Measurements from ENCODE around the gene SLC29A1. TPM values are rescaled to one million over a fixed set of nuclear protein-coding genes. Genes with fewer than 3 reads are reported as not detected.

The SLC29A1 gene
- total RNA-seq, 1 donor from 2014 or later, result 125 TPM

DNA sequence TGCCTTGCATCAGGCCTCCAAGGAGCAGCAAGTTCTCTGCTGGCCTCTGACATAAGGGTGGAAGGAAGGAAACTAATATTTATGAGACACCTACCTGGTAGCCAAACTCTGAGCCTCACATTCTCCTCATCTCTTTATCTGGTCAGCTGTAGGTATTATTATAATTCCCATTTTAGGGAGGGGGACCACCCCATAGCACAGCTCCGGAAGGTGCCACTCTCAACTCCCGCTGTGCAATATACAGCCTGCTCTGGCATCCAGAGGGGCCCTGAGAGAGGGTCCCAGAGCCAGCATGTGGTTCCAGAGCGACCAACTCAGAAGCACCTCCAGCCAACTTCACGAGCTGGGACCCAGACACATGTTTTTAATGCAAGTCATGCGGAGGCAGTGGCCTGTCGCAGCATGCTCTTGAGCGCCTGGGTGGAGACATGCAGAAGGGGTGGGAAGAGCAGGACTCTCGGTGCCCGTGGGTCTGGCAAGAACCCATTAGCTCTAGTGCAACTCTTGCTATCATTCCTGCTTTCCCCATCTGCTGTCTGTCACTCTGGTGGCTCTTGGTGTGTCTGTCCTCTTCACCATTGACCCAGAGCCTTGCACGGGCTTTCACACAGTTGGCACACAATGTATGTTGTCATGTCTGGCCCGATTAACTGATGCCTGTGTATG, 21.6 kb upstream of the SLC29A1 start:
- H3K27me3 Mint-ChIP-seq (ENCODE audit: low read depth), result peaks cover 8% of the 10 kb centered on the region
- intact Hi-C loops (cut with micrococcal nuclease), result no loop called here
- H3K4me3 Mint-ChIP-seq (ENCODE audit: low read depth), result no peak overlapping the region
- no peak for DNase-seq (ENCODE audit: low spot score)
- H3K9me3 Mint-ChIP-seq, result no peaks in the 10 kb centered on the region
- no peaks in the 10 kb centered on the region for H3K36me3 Mint-ChIP-seq (ENCODE audit: low read depth)
- peaks cover 12% of the 10 kb centered on the region for H3K4me1 Mint-ChIP-seq (ENCODE audit: low read depth)
- H3K27ac Mint-ChIP-seq, result no peak overlapping the region

GRCh38 chr6:44202332-44202971, 20.9 kb upstream of the SLC29A1 start:
- intact Hi-C loops (cut with micrococcal nuclease), result no loop called here
- peaks cover 12% of the 10 kb centered on the region for H3K4me1 Mint-ChIP-seq (ENCODE audit: low read depth)

GRCh38 chr6:44202972-44203750, 20.2 kb upstream of the SLC29A1 start:
- Mint-ChIP-seq H3K27me3 (ENCODE audit: low read depth) (peaks cover 10% of the 10 kb centered on the region), H3K27ac (no peak overlapping the region), H3K36me3 (ENCODE audit: low read depth) (no peaks in the 10 kb centered on the region), H3K9me3 (no peaks in the 10 kb centered on the region), H3K4me1 (ENCODE audit: low read depth) (peaks cover 12% of the 10 kb centered on the region), H3K4me3 (ENCODE audit: low read depth) (no peak overlapping the region)
- intact Hi-C loops (cut with micrococcal nuclease), result no loop called here
- DNase-seq (ENCODE audit: low spot score), result no peak

More at GRCh38 chr6:44202332-44202971, 20.9 kb upstream of the SLC29A1 start:
- no peak overlapping the region for H3K27ac Mint-ChIP-seq
- H3K9me3 Mint-ChIP-seq, result no peaks in the 10 kb centered on the region
- H3K36me3 Mint-ChIP-seq (ENCODE audit: low read depth), result no peaks in the 10 kb centered on the region
- peaks cover 8% of the 10 kb centered on the region for H3K27me3 Mint-ChIP-seq (ENCODE audit: low read depth)
- DNase-seq (ENCODE audit: low spot score), result no peak
- H3K4me3 Mint-ChIP-seq (ENCODE audit: low read depth), result no peak overlapping the region

GRCh38 chr6:44203955-44204354, 19.4 kb upstream of the SLC29A1 start:
- no peak for DNase-seq (ENCODE audit: low spot score)
- Mint-ChIP-seq H3K4me3 (ENCODE audit: low read depth) (no peak overlapping the region), H3K27ac (no peak overlapping the region), H3K36me3 (ENCODE audit: low read depth) (no peaks in the 10 kb centered on the region), H3K27me3 (ENCODE audit: low read depth) (peaks cover 16% of the 10 kb centered on the region), H3K4me1 (ENCODE audit: low read depth) (peaks cover 12% of the 10 kb centered on the region), H3K9me3 (no peaks in the 10 kb centered on the region)
- intact Hi-C loops (cut with micrococcal nuclease), result no loop called here

DNA sequence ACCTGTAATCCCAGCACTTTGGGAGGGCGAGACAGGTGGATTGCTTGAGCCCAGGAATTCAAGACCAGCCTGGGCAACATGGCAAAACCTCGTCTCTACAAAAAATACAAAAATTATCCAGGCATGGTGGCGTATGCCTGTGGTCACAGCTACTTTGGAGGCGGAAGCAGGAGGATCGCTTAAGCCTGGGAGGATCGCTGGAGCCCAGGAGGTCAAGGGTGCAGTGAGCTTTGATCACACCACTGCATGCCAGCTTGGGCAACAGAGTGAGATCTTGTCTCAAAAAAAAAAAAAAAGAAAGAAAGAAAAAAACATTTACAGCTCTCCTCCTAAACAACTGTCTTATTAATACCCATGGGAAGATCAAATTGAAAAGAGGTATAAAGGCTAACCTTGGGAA, 15.4 kb upstream of the SLC29A1 start:
- no peak overlapping the region for H3K27ac Mint-ChIP-seq
- intact Hi-C loops (cut with micrococcal nuclease), result no loop called here
- H3K4me1 Mint-ChIP-seq (ENCODE audit: low read depth), result peaks cover 12% of the 10 kb centered on the region
- no peaks in the 10 kb centered on the region for H3K9me3 Mint-ChIP-seq
- no peak for DNase-seq (ENCODE audit: low spot score)
- H3K36me3 Mint-ChIP-seq (ENCODE audit: low read depth), result no peaks in the 10 kb centered on the region
- H3K4me3 Mint-ChIP-seq (ENCODE audit: low read depth), result no peak overlapping the region
- peaks cover 17% of the 10 kb centered on the region for H3K27me3 Mint-ChIP-seq (ENCODE audit: low read depth)

DNA sequence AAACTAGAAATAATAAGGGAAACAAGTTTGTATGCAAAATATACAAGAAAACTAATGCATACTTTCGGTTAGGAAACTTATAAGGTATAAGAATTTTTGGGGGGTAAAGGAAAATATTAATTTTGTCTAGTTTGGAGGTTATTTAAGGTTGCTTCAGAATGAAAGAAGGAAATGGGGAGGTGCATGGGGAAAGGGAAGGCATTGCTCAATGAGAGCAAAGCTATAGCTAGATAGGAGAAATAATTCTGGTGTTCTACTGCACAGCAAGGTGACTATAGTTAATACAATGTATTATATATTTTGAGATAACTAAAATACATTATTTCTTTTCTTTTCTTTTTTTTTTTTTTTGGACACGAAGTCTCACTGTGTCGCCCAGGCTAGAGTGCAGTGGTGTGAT, 12.1 kb upstream of the SLC29A1 start:
- intact Hi-C loops (cut with micrococcal nuclease), result no loop called here
- Mint-ChIP-seq H3K36me3 (ENCODE audit: low read depth) (no peaks in the 10 kb centered on the region), H3K9me3 (no peaks in the 10 kb centered on the region), H3K4me3 (ENCODE audit: low read depth) (no peak overlapping the region), H3K27me3 (ENCODE audit: low read depth) (peaks cover 16% of the 10 kb centered on the region), H3K4me1 (ENCODE audit: low read depth) (peaks cover 1% of the 10 kb centered on the region), H3K27ac (no peak overlapping the region)
- DNase-seq (ENCODE audit: low spot score), result no peak

- Mint-ChIP-seq H3K36me3 (ENCODE audit: low read depth) (no peaks in the 10 kb centered on the region), H3K27ac (no peak overlapping the region), H3K4me1 (ENCODE audit: low read depth) (peaks cover 10% of the 10 kb centered on the region), H3K4me3 (ENCODE audit: low read depth) (no peak overlapping the region), H3K9me3 (no peaks in the 10 kb centered on the region), H3K27me3 (ENCODE audit: low read depth) (peaks cover 17% of the 10 kb centered on the region)
- no peak for DNase-seq (ENCODE audit: low spot score)
- intact Hi-C loops (cut with micrococcal nuclease), result no loop called here
Measured at GRCh38 chr6:44214307-44214706, 9.1 kb upstream of the SLC29A1 start.

DNA sequence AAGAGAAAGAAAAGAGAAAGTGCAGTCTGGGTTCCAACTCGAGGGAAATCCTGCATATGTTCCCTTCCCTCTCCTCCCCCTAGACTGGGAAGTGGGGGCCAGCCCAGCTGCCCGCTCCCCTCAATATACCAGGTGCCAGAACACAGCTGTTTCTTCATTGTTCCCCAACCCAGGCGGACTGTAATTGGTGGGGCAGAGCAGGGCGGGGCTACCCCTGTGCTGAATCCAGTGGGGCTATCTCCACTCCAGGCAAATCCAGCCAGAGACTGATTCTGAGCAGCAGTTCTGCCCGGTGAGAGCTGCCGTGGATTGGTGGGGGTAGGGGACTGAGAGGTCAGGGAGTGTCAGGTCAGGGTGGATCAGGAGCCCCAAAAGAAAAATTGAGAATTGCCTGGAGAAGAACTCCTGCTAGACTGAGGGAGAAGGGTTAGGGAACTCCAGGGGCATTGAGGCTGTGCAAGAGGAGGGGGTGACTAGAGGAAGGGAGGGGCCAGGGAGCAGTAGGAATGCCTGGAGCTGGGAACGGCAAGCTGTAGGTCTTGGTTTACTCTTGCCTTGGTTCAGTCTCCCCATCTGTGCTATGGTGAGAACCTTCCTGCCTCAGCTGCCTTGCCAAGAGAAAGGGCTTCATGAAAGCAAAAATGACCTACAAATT, 6.6 kb upstream of the SLC29A1 start, which contains the start of gene MYMX:
MYMX (plus strand) TSS at position 250 of the 655 bp plus-strand sequence. CDS start 546 bp downstream, outside the sequence.
- Mint-ChIP-seq H3K27ac (no peak within 1 kb of the TSS), H3K9me3 (no peaks in the 10 kb centered on the region), H3K36me3 (ENCODE audit: low read depth) (no peaks in the 10 kb centered on the region), H3K27me3 (ENCODE audit: low read depth) (peaks cover 13% of the 10 kb centered on the region), H3K4me1 (ENCODE audit: low read depth) (peaks cover 17% of the 10 kb centered on the region), H3K4me3 (ENCODE audit: low read depth) (no peak within 1 kb of the TSS)
- no peak for DNase-seq (ENCODE audit: low spot score)
- intact Hi-C loops (cut with micrococcal nuclease), result no loop called here

DNA sequence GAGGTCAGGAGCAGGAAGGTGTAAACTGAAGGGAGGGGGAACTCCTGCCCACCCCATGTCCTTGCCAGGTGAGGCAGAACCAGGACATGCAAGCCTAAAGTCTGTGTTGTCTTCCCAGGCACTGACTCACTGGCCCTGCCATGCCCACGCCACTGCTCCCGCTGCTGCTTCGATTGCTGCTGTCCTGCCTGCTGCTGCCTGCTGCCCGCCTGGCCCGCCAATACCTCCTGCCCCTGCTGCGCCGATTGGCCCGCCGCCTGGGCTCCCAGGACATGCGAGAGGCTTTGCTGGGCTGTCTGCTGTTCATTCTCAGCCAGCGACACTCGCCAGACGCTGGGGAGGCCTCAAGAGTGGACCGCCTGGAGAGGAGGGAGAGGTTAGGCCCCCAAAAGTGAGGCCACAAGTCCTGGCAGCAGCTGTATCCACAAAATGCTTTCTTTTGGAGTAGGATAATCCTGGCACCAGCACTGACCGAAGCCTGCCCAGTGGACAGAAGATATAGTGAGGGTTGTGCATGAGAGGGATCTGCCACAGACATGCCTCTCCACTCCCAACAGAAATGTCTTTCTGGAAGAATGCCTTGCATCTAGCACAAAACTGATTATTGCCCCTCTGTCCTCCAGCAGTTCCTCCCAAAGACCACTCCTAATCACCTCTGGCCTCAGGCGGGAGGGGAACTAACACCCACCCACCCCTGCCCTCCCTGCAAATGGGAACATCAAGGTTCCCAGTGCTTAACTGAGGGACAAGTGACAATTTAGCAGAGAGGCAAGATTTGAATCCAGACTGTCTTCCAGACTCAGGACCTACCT, 5.9 kb upstream of the SLC29A1 start:
- H3K27me3 Mint-ChIP-seq (ENCODE audit: low read depth), result peaks cover 13% of the 10 kb centered on the region
- intact Hi-C loops (cut with micrococcal nuclease), result no loop called here
- H3K36me3 Mint-ChIP-seq (ENCODE audit: low read depth), result no peaks in the 10 kb centered on the region
- DNase-seq (ENCODE audit: low spot score), result no peak
- H3K27ac Mint-ChIP-seq, result no peak overlapping the region
- peaks cover 23% of the 10 kb centered on the region for H3K4me1 Mint-ChIP-seq (ENCODE audit: low read depth)
- H3K9me3 Mint-ChIP-seq, result no peaks in the 10 kb centered on the region
- H3K4me3 Mint-ChIP-seq (ENCODE audit: low read depth), result no peak overlapping the region

GRCh38 chr6:44219053-44219814, 4.2 kb upstream of the SLC29A1 start:
- no peak for DNase-seq (ENCODE audit: low spot score)
- Mint-ChIP-seq H3K9me3 (no peaks in the 10 kb centered on the region), H3K36me3 (ENCODE audit: low read depth) (no peaks in the 10 kb centered on the region), H3K4me1 (ENCODE audit: low read depth) (peaks cover 30% of the 10 kb centered on the region), H3K27me3 (ENCODE audit: low read depth) (peaks cover 9% of the 10 kb centered on the region), H3K4me3 (ENCODE audit: low read depth) (peak overlapping the region; percentile 58), H3K27ac (no peak overlapping the region)
- intact Hi-C loops (cut with micrococcal nuclease), result no loop called here

GRCh38 chr6:44219815-44220784, 3.3 kb upstream of the SLC29A1 start:
- H3K36me3 Mint-ChIP-seq (ENCODE audit: low read depth), result peaks cover 6% of the 10 kb centered on the region
- peak overlapping the region; percentile 30 for H3K4me3 Mint-ChIP-seq (ENCODE audit: low read depth)
- DNase-seq (ENCODE audit: low spot score), result no peak
- H3K27ac Mint-ChIP-seq, result no peak overlapping the region
- H3K9me3 Mint-ChIP-seq, result no peaks in the 10 kb centered on the region
- H3K27me3 Mint-ChIP-seq (ENCODE audit: low read depth), result peaks cover 9% of the 10 kb centered on the region
- H3K4me1 Mint-ChIP-seq (ENCODE audit: low read depth), result peaks cover 38% of the 10 kb centered on the region
- intact Hi-C loops (cut with micrococcal nuclease), result loop anchor here (2.0 kb wide), 1 partner anchor 37 kb away; the partner anchor contains the start of gene SLC35B2

Measured in activated T-helper 2 cell treated with anti-CD3 and anti-CD28 coated beads, Interferon-gamma antibody, Interleukin-2, Interleukin-4, amounts not matched to agents 10 μg/mL and 5 μg/mL and 100 μg/mL, durations not matched to agents 14 hours and 24 hours and 36 hours (primary cell).